HCT116 (cell line): ENCODE results near the gene PIP4K2C. TPM values are rescaled to one million over a fixed set of nuclear protein-coding genes. Genes with fewer than 3 reads are reported as not detected.

Experiments used
- ATAC-seq: fragments of 200-7000 bp; cut with Tn5 transposase; 2 replicates; pipeline ENCODE4 v1.9.1; 2020; ENCODE audit warnings: mild to moderate bottlenecking, moderate library complexity
- BruUV-seq: library from RNA; stranded (reverse); fragments of 400-500 nt; replicated peaks from 2 replicates; lab custom pipeline; 2021; lab: Mats Ljungman, UMichigan
- CTCF ChIA-PET: fragments of 300-600 bp; sonication (Branson Sonifier 250); formaldehyde crosslinking; loops from one replicate; lab custom pipeline; 2021; ENCODE audit warnings: antibody characterized with exemption; lab: Charles Lee
- POLR2A ChIA-PET: fragments of 300-600, 350-600 bp; sonication (Branson Sonifier 250); formaldehyde crosslinking; loops from one replicate; lab custom pipeline; 2021; ENCODE audit warnings: antibody characterized with exemption; lab: Charles Lee
- RAD21 ChIA-PET, 2 experiments: fragments of 300-600 bp; sonication (Branson Sonifier 250); formaldehyde crosslinking; loops; one replicate each; lab custom pipeline; 2023; ENCODE audit warnings: low total read pairs in 2 of 2; ENCODE audit not compliant: uncharacterized antibody in 2 of 2, unreplicated experiment in 2 of 2, low non-redundant PET in 1 of 2; lab: Charles Lee
- DNase-seq: peaks from one replicate; pipeline ENCODE4 v3.0.0-alpha.2; 2010; ENCODE audit warnings: low read depth, low spot score
- H2AFZ ChIP-seq: fragments of 200-600 bp; shearing (Covaris generic), sonication (generic); 2 replicates; pipeline ENCODE4 v1.6.1; 2017; ENCODE audit warnings: low read depth, mixed run types, mixed read lengths, antibody characterized with exemption, low read length; ENCODE audit not compliant: poor library complexity, severe bottlenecking
- H3K27ac ChIP-seq: 2 replicates; pipeline ENCODE4 v1.5.1; 2012; ENCODE audit warnings: low read depth, low read length
- H3K27me3 ChIP-seq: fragments of 200-600 bp; sonication (generic); 2 replicates; pipeline ENCODE4 v1.6.1; 2016; ENCODE audit warnings: mixed run types, low read length, mixed read lengths; ENCODE audit not compliant: insufficient read depth
- H3K36me3 ChIP-seq, 2 experiments: fragments of 200-500 bp in 1 of 2; fragments of 200-600 bp in 1 of 2; sonication (Bioruptor generic) in 1 of 2; sonication (generic) in 1 of 2; 2 replicates each; pipeline versions ENCODE4 v1.5.1 to v1.6.1; 2014 to 2016; ENCODE audit warnings: low read length in 2 of 2, inconsistent platforms in 1 of 2, mixed read lengths in 1 of 2, mixed run types in 1 of 2; ENCODE audit not compliant: insufficient read depth in 2 of 2, control insufficient read depth in 1 of 2
- H3K4me1 ChIP-seq, 2 experiments: fragments of 200-600 bp in 1 of 2; sonication (generic) in 1 of 2; 2 replicates each; pipeline versions ENCODE4 v1.5.1 to v1.6.1; 2012 to 2017; ENCODE audit warnings: low read length in 2 of 2, inconsistent platforms in 1 of 2, mild to moderate bottlenecking in 1 of 2, mixed read lengths in 1 of 2, mixed run types in 1 of 2, moderate library complexity in 1 of 2; ENCODE audit not compliant: insufficient read depth in 2 of 2, control insufficient read depth in 1 of 2
- H3K4me2 ChIP-seq: fragments of 200-600 bp; sonication (generic); 2 replicates; pipeline ENCODE4 v1.6.1; 2017; ENCODE audit warnings: mixed run types, low read length, mixed read lengths
- H3K4me3 ChIP-seq, 2 experiments: fragments of 200-600 bp in 1 of 2; sonication (generic) in 1 of 2; replicated peaks in 1 of 2; 2 replicates each; pipeline ENCODE4 v1.5.1; 2011 to 2016; ENCODE audit warnings: low read length in 2 of 2, control low read depth in 1 of 2, low read depth in 1 of 2, mild to moderate bottlenecking in 1 of 2, mixed read lengths in 1 of 2, mixed run types in 1 of 2
- H3K79me2 ChIP-seq: fragments of 200-600 bp; sonication (generic); 2 replicates; pipeline ENCODE4 v1.6.1; 2017; ENCODE audit warnings: mild to moderate bottlenecking, mixed run types, low read length, moderate library complexity, mixed read lengths; ENCODE audit not compliant: insufficient read depth
- H3K9ac ChIP-seq: fragments of 200-600 bp; sonication (generic); 2 replicates; pipeline ENCODE4 v1.6.1; 2016; ENCODE audit warnings: low read length, mixed read lengths
- H3K9me2 ChIP-seq: fragments of 200-600 bp; sonication (generic), shearing (Covaris generic); 2 replicates; pipeline ENCODE4 v1.6.1; 2017; ENCODE audit warnings: mixed run types, mild to moderate bottlenecking, moderate library complexity; ENCODE audit not compliant: insufficient read depth
- H3K9me3 ChIP-seq, 2 experiments: fragments of 200-500 bp in 1 of 2; fragments of 200-600 bp in 1 of 2; sonication (Bioruptor generic) in 1 of 2; sonication (generic) in 1 of 2; 2 replicates each; pipeline ENCODE4 v1.6.1; 2014 to 2017; ENCODE audit warnings: low read length in 2 of 2, mixed read lengths in 2 of 2, inconsistent platforms in 1 of 2, low read depth in 1 of 2, mild to moderate bottlenecking in 1 of 2, mixed run types in 1 of 2, moderate library complexity in 1 of 2; ENCODE audit not compliant: control insufficient read depth in 1 of 2, insufficient read depth in 1 of 2
- H4K20me1 ChIP-seq: fragments of 200-600 bp; sonication (generic), shearing (Covaris generic); 2 replicates; pipeline ENCODE4 v1.6.1; 2017; ENCODE audit warnings: mixed run types, mild to moderate bottlenecking, moderate library complexity; ENCODE audit not compliant: insufficient read depth
- EGR1 ChIP-seq: IDR thresholded peaks from 2 replicates; pipeline ENCODE4 v1.6.1; 2012; ENCODE audit warnings: low read depth
- ELF1 ChIP-seq: IDR thresholded peaks from 2 replicates; pipeline ENCODE4 v1.6.1; 2012; ENCODE audit warnings: low read depth, borderline replicate concordance
- EZH2 ChIP-seq: fragments of 200-600 bp; sonication (generic); IDR thresholded peaks from 2 replicates; pipeline ENCODE4 v1.6.1; 2017; ENCODE audit warnings: antibody characterized with exemption, mixed run types
- EZH2phosphoT487 ChIP-seq: fragments of 200-600 bp; IDR thresholded peaks from 2 replicates; pipeline ENCODE4 v1.6.1; 2018; ENCODE audit warnings: antibody characterized with exemption, borderline replicate concordance
- FOSL1 ChIP-seq: IDR thresholded peaks from 2 replicates; pipeline ENCODE4 v1.6.1; 2012; ENCODE audit warnings: low read depth
- JUND ChIP-seq: IDR thresholded peaks from 2 replicates; pipeline ENCODE4 v1.6.1; 2012
- MAX ChIP-seq: IDR thresholded peaks from 2 replicates; pipeline ENCODE4 v1.6.1; 2012
- POLR2A ChIP-seq: IDR thresholded peaks from 2 replicates; pipeline ENCODE4 v1.7.0; 2011; ENCODE audit warnings: borderline replicate concordance; ENCODE audit not compliant: insufficient read depth, insufficient read length; ENCODE audit errors: extremely low read depth
- POLR2AphosphoS5 ChIP-seq: IDR thresholded peaks from 2 replicates; pipeline ENCODE4 v1.6.1; 2011; ENCODE audit warnings: mild to moderate bottlenecking, low read depth, low read length, moderate library complexity
- REST ChIP-seq: IDR thresholded peaks from 2 replicates; pipeline ENCODE4 v1.6.1; 2012; ENCODE audit warnings: low read depth
- SIN3A ChIP-seq: IDR thresholded peaks from 2 replicates; pipeline ENCODE4 v1.6.1; 2012; ENCODE audit warnings: low read depth
- SRF ChIP-seq: IDR thresholded peaks from 2 replicates; pipeline ENCODE4 v1.6.1; 2012; ENCODE audit warnings: low read depth
- ZFX ChIP-seq: fragments of 450-650 bp; IDR thresholded peaks from 2 replicates; pipeline ENCODE4 v1.6.1; 2017
- intact Hi-C: fragments of 100-400 bp; cut with micrococcal nuclease; formaldehyde crosslinking; loops from 2 replicates; pipeline ENCODE4 v1.10.0; 2022
- total RNA-seq: library from RNA; stranded (reverse); gene quantifications from one replicate; pipeline ENCODE4 v1.2.1, GENCODE V29; 2021; ENCODE audit not compliant: unreplicated experiment

The PIP4K2C gene
- total RNA-seq, 1 experiment from 2014 or later, result 38.4 TPM

GRCh38 chr12:57568838-57569237, 22.2 kb upstream of the PIP4K2C start:
- ATAC-seq, result no peak
- H3K4me3 ChIP-seq, result no peak overlapping the region
- ChIA-PET POLR2A (no interaction called here), RAD21 (no interaction called here), CTCF (no interaction called here)
- no peak overlapping the region for H2AFZ ChIP-seq
- intact Hi-C loops, result no loop called here
- no peaks in the 10 kb centered on the region for H3K4me1 ChIP-seq
- no peak for DNase-seq
- no peak overlapping the region for H3K27ac ChIP-seq
- peaks cover 0 to 6% of the 10 kb centered on the region in 2 experiments; a peak in 2 of 4 replicates for H3K36me3 ChIP-seq
- H4K20me1 ChIP-seq, result no peaks in the 10 kb centered on the region
- no peaks in the 10 kb centered on the region for H3K79me2 ChIP-seq
- H3K9me2 ChIP-seq, result no peaks in the 10 kb centered on the region
- no TSS peak for BruUV-seq
- no peak overlapping the region for H3K4me2 ChIP-seq
- no peak for TF ChIP-seq REST
- TF ChIP-seq POLR2A, result no peak
- TF ChIP-seq FOSL1, result no peak
- no peak for TF ChIP-seq ZFX
- no peak for TF ChIP-seq JUND
- TF ChIP-seq SRF, result no peak
- no peak for TF ChIP-seq EGR1
- TF ChIP-seq EZH2, result no peak
- no peak for TF ChIP-seq MAX
- TF ChIP-seq ELF1, result no peak
- TF ChIP-seq SIN3A, result no peak
- no peak for TF ChIP-seq EZH2phosphoT487
- TF ChIP-seq POLR2AphosphoS5, result no peak
- H3K27me3 ChIP-seq, result no peaks in the 10 kb centered on the region
- no peak overlapping the region for H3K9ac ChIP-seq
- H3K9me3 ChIP-seq, result no peaks in the 10 kb centered on the region
